Tibial artery (tissue), 4 donors: Measurements from ENCODE around the gene MOB3A.

ENCODE experiments used
- DNase-seq, 2 donors: peaks; one replicate each; pipeline ENCODE4 v3.0.0-alpha.2; 2019
- H3K27ac ChIP-seq, 2 donors: fragments of 200-600 bp; sonication (generic) in 1 of 2; 1 replicate in 1 of 2; 2 replicates in 1 of 2; pipeline ENCODE4 v1.5.1; 2018 to 2019; ENCODE audit warnings: mild to moderate bottlenecking in 1 of 2
- H3K27me3 ChIP-seq, 2 donors: fragments of 200-600 bp; sonication (generic) in 1 of 2; one replicate each; pipeline versions ENCODE4 v1.5.1 to v1.6.0; 2016 to 2019
- H3K36me3 ChIP-seq, 3 donors: fragments of 200-600 bp; sonication (generic) in 2 of 3; one replicate each; pipeline ENCODE4 v1.5.1; 2016 to 2019; ENCODE audit warnings: mild to moderate bottlenecking in 2 of 3
- H3K4me1 ChIP-seq, 4 donors: fragments of 200-600 bp; sonication (generic) in 2 of 4; 1 replicate in 3 of 4; 2 replicates in 1 of 4; pipeline ENCODE4 v1.5.1; 2016 to 2019
- H3K4me3 ChIP-seq, 2 donors: fragments of 200-600 bp; sonication (generic) in 1 of 2; 1 replicate in 1 of 2; 2 replicates in 1 of 2; pipeline ENCODE4 v1.5.1; 2018 to 2019; ENCODE audit warnings: mild to moderate bottlenecking in 2 of 2
- H3K9me3 ChIP-seq, 3 donors: fragments of 200-600 bp; sonication (generic) in 1 of 3; one replicate each; pipeline ENCODE4 v1.5.1; 2016 to 2019
- intact Hi-C: fragments of 100-400 bp; cut with DNase I; formaldehyde crosslinking; loops from one replicate; pipeline ENCODE4 v1.15.0; 2023; ENCODE audit warnings: low total_unique reads
- TF ChIP-seq, protein P1 (sequence below), 2 experiments: fragments of 200-600 bp in 1 of 2; fragments of 450-650 bp in 1 of 2; IDR thresholded peaks; one replicate each; pipeline ENCODE4 v1.5.1; 2017 to 2019; ENCODE audit warnings: antibody characterized with exemption in 2 of 2, mild to moderate bottlenecking in 1 of 2, moderate library complexity in 1 of 2

The MOB3A gene

DNA sequence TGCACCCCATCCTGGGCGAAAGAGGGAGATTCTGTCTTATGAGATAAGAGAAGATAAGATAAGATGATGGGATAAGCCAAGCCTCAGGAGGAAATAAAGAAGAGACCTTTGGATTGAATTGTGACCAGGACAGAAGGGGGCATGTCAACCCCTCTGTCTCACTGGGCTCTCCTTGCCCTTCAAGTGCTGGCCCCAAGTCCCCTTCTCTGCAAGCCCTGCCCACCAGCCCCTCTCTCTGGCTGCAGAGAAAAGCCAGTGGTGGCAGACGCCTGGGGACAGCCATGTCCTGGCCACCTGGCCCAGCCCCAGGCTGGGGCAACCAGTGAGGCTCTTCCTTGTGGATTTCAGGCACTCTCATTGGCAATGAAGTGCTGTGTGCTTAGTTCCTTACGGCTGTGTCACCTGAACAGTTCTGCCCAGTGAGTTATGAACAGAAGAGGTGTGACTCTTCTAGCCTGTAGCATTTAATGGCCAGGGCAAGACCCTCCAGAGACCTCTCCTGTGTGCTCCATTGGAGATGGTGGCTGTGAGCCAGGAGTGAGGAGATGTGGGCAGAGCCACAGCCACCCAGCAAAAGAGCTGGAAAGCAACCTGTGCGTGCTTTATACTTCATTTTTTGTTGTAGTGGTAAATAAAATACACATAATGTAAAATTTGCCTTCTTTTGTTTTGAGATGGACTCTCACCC is 74.5 kb downstream of the MOB3A start:
- no peak for DNase-seq
- no peak overlapping the region for H3K27ac ChIP-seq
- no peaks in the 10 kb centered on the region for H3K36me3 ChIP-seq
- intact Hi-C loops = no loop called here
- TF ChIP-seq, protein P1, sequence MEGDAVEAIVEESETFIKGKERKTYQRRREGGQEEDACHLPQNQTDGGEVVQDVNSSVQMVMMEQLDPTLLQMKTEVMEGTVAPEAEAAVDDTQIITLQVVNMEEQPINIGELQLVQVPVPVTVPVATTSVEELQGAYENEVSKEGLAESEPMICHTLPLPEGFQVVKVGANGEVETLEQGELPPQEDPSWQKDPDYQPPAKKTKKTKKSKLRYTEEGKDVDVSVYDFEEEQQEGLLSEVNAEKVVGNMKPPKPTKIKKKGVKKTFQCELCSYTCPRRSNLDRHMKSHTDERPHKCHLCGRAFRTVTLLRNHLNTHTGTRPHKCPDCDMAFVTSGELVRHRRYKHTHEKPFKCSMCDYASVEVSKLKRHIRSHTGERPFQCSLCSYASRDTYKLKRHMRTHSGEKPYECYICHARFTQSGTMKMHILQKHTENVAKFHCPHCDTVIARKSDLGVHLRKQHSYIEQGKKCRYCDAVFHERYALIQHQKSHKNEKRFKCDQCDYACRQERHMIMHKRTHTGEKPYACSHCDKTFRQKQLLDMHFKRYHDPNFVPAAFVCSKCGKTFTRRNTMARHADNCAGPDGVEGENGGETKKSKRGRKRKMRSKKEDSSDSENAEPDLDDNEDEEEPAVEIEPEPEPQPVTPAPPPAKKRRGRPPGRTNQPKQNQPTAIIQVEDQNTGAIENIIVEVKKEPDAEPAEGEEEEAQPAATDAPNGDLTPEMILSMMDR (IDR thresholded peaks at IDR 0.05) = no peak
- H3K4me1 ChIP-seq = peaks cover 0 to 6% (median 2%) of the 10 kb centered on the region in 4 donors
- no peaks in the 10 kb centered on the region for H3K27me3 ChIP-seq
- H3K9me3 ChIP-seq = peaks cover 0 to 5% (median 0%) of the 10 kb centered on the region in 3 donors
- H3K4me3 ChIP-seq = no peak overlapping the region
